ENCODE data around the gene GOLGA6L9.
A peak's percentile ranks its signal among the peaks of the same experiment; 100 is the strongest.
"Not testable (repeated sequence)": the region's sequence is repeated elsewhere in the genome, so short reads cannot be mapped to it uniquely, and the experiment has no call there.

The GOLGA6L9 gene

GRCh38 chr15:82429693-82430092 is at the start of gene GOLGA6L9:
TSS of gene GOLGA6L9 (plus strand) at chr15:82429816. CDS start at chr15:82430080, 264 bp downstream.
- DNase-seq (ENCODE audit: low spot score), result not testable (repeated sequence)

- DNase-seq (ENCODE audit: low spot score), result not testable (repeated sequence)
Measured at GRCh38 chr15:82381330-82381955, 48.2 kb upstream of the GOLGA6L9 start.

GRCh38 chr15:82387209-82387608 is 42.4 kb upstream of the GOLGA6L9 start:
- DNase-seq (ENCODE audit: low spot score), result not testable (repeated sequence)

- not testable (repeated sequence) for DNase-seq (ENCODE audit: low spot score)
Measured at GRCh38 chr15:82390152-82390551, 39.5 kb upstream of the GOLGA6L9 start.

- not testable (repeated sequence) for DNase-seq (ENCODE audit: low spot score)
Measured at GRCh38 chr15:82392077-82392476, 37.5 kb upstream of the GOLGA6L9 start.

- DNase-seq (ENCODE audit: low spot score), result peak; percentile 49
Measured at GRCh38 chr15:82393671-82394070, 35.9 kb upstream of the GOLGA6L9 start.

- DNase-seq (ENCODE audit: low spot score), result not testable (repeated sequence)
Measured at GRCh38 chr15:82395788-82396187, 33.8 kb upstream of the GOLGA6L9 start.

- DNase-seq (ENCODE audit: low spot score), result no peak
Measured at GRCh38 chr15:82397817-82398216, 31.8 kb upstream of the GOLGA6L9 start.

GRCh38 chr15:82398785-82399184 is 30.8 kb upstream of the GOLGA6L9 start:
- DNase-seq (ENCODE audit: low spot score), result no peak

GRCh38 chr15:82399366-82400103 is 30.1 kb upstream of the GOLGA6L9 start:
- DNase-seq (ENCODE audit: low spot score), result not testable (repeated sequence)

- DNase-seq (ENCODE audit: low spot score), result not testable (repeated sequence)
Measured at GRCh38 chr15:82401918-82402317, 27.7 kb upstream of the GOLGA6L9 start.

GRCh38 chr15:82402341-82402740 is 27.3 kb upstream of the GOLGA6L9 start:
- not testable (repeated sequence) for DNase-seq (ENCODE audit: low spot score)

GRCh38 chr15:82406211-82406610 is 23.4 kb upstream of the GOLGA6L9 start:
- not testable (repeated sequence) for DNase-seq (ENCODE audit: low spot score)

- DNase-seq (ENCODE audit: low spot score), result not testable (repeated sequence)
Measured at GRCh38 chr15:82410306-82410705, 19.3 kb upstream of the GOLGA6L9 start.

GRCh38 chr15:82411595-82411994 is 18.0 kb upstream of the GOLGA6L9 start:
- DNase-seq (ENCODE audit: low spot score), result not testable (repeated sequence)

GRCh38 chr15:82414525-82415191 is 15.0 kb upstream of the GOLGA6L9 start:
- not testable (repeated sequence) for DNase-seq (ENCODE audit: low spot score)

GRCh38 chr15:82420516-82420915 is 9.1 kb upstream of the GOLGA6L9 start:
- not testable (repeated sequence) for DNase-seq (ENCODE audit: low spot score)

GRCh38 chr15:82420966-82421365 is 8.7 kb upstream of the GOLGA6L9 start:
- DNase-seq (ENCODE audit: low spot score), result not testable (repeated sequence)

GRCh38 chr15:82427117-82427516 is 2.5 kb upstream of the GOLGA6L9 start:
- DNase-seq (ENCODE audit: low spot score), result not testable (repeated sequence)

- DNase-seq (ENCODE audit: low spot score), result not testable (repeated sequence)
Measured at GRCh38 chr15:82445420-82445819, 15.8 kb downstream of the GOLGA6L9 start.

- not testable (repeated sequence) for DNase-seq (ENCODE audit: low spot score)
Measured at GRCh38 chr15:82457336-82457735, 27.7 kb downstream of the GOLGA6L9 start.

GRCh38 chr15:82465629-82466028 is 36.0 kb downstream of the GOLGA6L9 start:
- DNase-seq (ENCODE audit: low spot score), result not testable (repeated sequence)

- DNase-seq (ENCODE audit: low spot score), result not testable (repeated sequence)
Measured at GRCh38 chr15:82468205-82468604, 38.6 kb downstream of the GOLGA6L9 start.
